Femur (tissue), 1 donor: ENCODE data around the gene SAA2.
"Not testable (repeated sequence)": the region's sequence is repeated elsewhere in the genome, so short reads cannot be mapped to it uniquely, and the experiment has no call there.

Experiments
- DNase-seq: peaks from one replicate; pipeline ENCODE4 v3.0.0-alpha.2; 2017

Gene SAA2

GRCh38 chr11:18246379-18247190, 1.9 kb downstream of the SAA2 start:
- not testable (repeated sequence) for DNase-seq

- no peak for DNase-seq
These were observed 3.1 kb downstream of the SAA2 start for GRCh38 chr11:18245396-18245795.

GRCh38 chr11:18243783-18244362, 4.6 kb downstream of the SAA2 start:
- peak; percentile 31 for DNase-seq

- no peak for DNase-seq
These were observed 8.8 kb downstream of the SAA2 start for GRCh38 chr11:18239655-18240054.

GRCh38 chr11:18236664-18237356, 11.7 kb downstream of the SAA2 start, which contains the start of gene SAA4:
TSS of gene SAA4 (minus strand) at chr11:18236802. CDS start at chr11:18235926, 876 bp downstream.
- no peak for DNase-seq

GRCh38 chr11:18235394-18236334, 12.8 kb downstream of the SAA2 start:
- no peak for DNase-seq

- DNase-seq: no peak
These were observed 14.6 kb downstream of the SAA2 start for GRCh38 chr11:18233912-18234311.

- no peak for DNase-seq
These were observed 17.6 kb downstream of the SAA2 start for GRCh38 chr11:18230859-18231258.

- DNase-seq: no peak
These were observed 19.0 kb downstream of the SAA2 start for GRCh38 chr11:18229501-18229900.

GRCh38 chr11:18225913-18226312, 22.6 kb downstream of the SAA2 start:
- no peak for DNase-seq

GRCh38 chr11:18223591-18224387, 24.7 kb downstream of the SAA2 start:
- no peak for DNase-seq

- no peak for DNase-seq
These were observed 25.6 kb downstream of the SAA2 start for GRCh38 chr11:18222814-18223421.

- DNase-seq: no peak
These were observed 27.1 kb downstream of the SAA2 start for GRCh38 chr11:18221274-18221876.

GRCh38 chr11:18209058-18209457, 39.4 kb downstream of the SAA2 start:
- DNase-seq: no peak

GRCh38 chr11:18204771-18205170, 43.7 kb downstream of the SAA2 start:
- DNase-seq: no peak

GRCh38 chr11:18204220-18204619, 44.2 kb downstream of the SAA2 start:
- no peak for DNase-seq

GRCh38 chr11:18203723-18204122, 44.7 kb downstream of the SAA2 start:
- DNase-seq: no peak

- DNase-seq: not testable (repeated sequence)
These were observed 50.7 kb downstream of the SAA2 start for GRCh38 chr11:18197738-18198137.

GRCh38 chr11:18196532-18196931, 51.9 kb downstream of the SAA2 start:
- no peak for DNase-seq
